GM12801 (cell line): Measurements from ENCODE around the gene TMEM97.

Experiments used
- CTCF ChIP-seq: IDR thresholded peaks from one replicate; pipeline ENCODE4 v1.5.1; 2011; ENCODE audit warnings: control low read depth; ENCODE audit not compliant: insufficient read length; ENCODE audit errors: extremely low read depth

TMEM97 gene

GRCh38 chr17:28295677-28296578 lies 23.1 kb upstream of the TMEM97 start:
- TF ChIP-seq CTCF: no peak

- TF ChIP-seq CTCF: no peak
Measured at GRCh38 chr17:28298449-28298848, 20.6 kb upstream of the TMEM97 start.

GRCh38 chr17:28306954-28307401 lies 12.0 kb upstream of the TMEM97 start:
- TF ChIP-seq CTCF: no peak

- TF ChIP-seq CTCF: no peak
Measured at GRCh38 chr17:28313841-28314240, 5.2 kb upstream of the TMEM97 start.

- no peak for TF ChIP-seq CTCF
Measured at GRCh38 chr17:28315846-28316705, 2.9 kb upstream of the TMEM97 start.

GRCh38 chr17:28317099-28317965 lies 1.7 kb upstream of the TMEM97 start:
- no peak for TF ChIP-seq CTCF
